NCI-H2196 treated with DMSO at 0.1 percent for 48 hours (cell line): ENCODE results near the gene CDHR4.
"Not testable (repeated sequence)": the region's sequence is repeated elsewhere in the genome, so short reads cannot be mapped to it uniquely, and the experiment has no call there.

ENCODE experiments used
- DNase-seq: peaks from one replicate; lab custom pipeline; 2025; ENCODE audit not compliant: unreplicated experiment; lab: John Stamatoyannopoulos, UW

Gene CDHR4

DNA sequence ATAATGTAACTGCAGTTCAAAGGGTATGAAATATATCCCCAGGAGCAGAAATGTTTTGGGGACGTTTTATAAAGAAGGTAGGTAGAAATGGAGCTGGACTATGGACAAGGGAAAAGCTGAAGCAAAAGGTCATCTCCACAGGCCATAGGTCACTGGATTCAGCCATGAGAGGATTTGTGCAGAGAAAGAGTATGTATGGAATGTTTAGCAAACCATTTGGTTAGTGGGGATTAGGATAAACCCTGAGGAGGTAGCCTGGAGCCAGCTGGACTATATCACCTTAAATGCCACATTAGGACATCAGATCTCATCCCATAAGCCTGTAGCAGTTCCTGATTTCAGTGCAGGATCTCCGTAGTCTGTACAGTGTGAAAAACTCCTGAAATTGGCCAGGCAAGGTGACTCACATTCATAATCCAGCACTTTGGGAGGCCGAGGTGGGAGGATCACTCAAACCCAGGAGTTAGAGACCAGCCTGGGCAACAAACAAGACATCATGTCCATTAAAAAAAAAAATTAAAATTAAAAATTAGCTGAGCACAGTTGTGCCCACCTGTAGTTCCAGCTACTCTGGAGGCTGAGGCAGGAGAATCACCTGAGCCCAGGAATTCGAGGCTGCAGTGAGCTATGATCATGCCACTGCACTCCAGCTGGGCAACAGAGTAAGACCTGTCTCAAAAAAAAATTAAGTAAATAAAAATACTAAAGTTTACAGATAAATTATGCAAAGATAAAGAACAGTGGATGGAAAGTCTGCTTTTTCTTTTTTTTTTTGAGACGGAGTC lies 18.1 kb downstream of the CDHR4 start:
- no peak for DNase-seq

DNA sequence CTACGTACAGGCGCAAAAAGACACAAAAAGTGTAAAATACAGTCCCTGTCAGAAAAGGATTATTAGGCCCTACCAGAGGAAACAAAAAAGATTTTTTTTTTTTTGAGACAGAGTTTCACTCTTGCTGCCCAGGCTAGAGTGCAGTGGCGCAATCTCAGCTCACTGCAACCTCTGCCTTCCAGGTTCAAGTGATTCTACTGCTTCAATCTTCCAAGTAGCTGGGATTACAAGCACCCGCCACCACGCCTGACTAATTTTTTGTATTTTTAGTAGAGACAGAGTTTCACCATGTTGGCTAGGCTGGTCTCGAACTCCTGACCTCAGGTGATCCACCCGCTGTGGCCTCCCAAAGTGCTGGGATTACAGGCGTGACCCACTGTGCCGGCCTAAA lies 18.7 kb downstream of the CDHR4 start:
- DNase-seq, result not testable (repeated sequence)

DNA sequence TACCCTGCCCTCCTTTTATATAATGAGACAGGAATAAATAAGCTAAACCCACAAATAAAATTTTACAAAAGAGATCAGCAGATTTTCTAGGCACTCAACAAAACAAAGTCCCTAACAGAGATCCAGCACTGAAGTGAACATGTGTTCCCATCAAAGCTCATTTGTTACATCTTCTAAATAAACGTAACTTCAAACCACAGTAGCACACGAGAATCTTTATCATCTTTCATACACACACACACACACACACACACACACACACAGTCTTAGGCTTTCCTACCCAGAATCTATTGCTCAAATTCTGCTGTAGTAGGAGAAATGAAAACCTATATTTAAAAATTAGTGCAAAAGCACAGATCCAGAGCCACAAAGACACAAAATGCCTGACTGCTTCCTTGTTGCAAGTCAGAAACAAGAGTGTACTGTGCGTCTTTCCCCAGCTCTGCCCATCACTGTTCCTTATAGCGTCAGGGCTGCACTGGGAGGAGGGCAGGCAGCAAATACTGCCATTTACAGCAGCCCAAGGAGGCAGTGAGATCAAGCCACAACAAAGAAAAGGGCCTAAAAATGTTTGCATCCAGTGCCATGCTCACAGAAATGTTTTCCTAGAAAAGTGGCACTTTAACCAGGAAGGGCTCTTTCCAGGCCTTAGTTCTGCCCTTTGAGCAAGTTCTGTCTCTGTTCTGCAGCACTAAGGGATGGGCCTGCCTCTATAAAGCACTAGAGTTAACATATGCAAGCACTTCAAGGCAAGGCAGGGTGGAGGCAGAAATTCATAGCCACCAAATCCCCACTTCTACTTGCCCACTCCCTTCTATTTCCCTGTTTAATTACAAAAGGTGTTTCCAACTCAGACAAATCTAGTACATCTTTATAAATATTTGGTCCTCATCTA lies 19.3 kb downstream of the CDHR4 start:
- no peak for DNase-seq

DNA sequence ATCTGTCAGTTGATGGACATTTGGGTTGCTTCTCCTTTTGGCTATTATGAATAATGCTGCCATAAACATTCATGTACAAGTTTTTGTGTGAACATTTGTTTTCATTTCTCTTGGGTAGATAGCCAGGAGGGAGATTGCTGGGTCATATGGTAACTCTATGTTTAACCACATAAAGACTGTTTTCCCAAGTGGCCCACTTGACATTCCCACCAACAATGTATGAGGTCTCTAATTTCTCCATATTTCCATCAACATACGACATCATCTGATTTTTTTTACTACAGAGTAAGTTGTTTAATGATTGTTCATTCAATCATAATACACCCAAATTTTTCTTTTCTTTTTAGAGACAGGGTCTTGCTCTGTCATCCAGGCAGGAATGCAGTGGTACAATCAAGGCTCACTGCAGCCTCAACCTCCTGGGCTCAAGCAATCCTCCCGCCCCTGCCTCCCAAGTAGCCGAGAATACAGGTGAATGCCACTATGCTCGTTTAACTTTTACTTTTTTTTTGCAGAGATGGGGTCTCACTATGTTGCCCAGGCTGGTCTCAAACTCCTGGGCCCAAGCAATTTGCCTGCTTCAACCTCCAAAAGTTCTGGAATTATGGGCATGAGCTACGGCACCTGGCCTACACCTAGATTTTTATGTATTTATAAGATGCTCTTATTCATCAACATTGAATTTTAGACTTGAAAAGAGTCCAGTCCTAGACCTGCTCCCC lies 20.2 kb downstream of the CDHR4 start:
- DNase-seq, result no peak

DNA sequence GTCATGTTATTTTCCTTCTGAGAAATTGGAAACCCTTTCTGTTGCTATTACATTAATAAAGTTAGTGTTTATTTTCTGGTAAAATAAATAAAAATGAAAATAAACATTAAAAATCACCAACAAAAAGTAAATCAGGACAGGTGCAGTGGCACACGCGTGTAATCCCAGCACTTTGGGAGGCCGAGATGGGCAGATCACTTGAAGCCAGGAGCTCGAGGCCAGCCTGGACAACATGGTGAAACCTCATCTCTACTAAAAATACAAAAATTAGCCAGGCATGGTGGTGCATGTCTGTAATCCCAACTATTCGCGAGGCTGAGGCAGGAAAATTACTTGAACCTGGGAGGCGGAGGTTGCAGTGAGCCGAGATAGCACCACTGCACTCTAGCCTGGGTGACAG lies 23.6 kb downstream of the CDHR4 start:
- not testable (repeated sequence) for DNase-seq

DNA sequence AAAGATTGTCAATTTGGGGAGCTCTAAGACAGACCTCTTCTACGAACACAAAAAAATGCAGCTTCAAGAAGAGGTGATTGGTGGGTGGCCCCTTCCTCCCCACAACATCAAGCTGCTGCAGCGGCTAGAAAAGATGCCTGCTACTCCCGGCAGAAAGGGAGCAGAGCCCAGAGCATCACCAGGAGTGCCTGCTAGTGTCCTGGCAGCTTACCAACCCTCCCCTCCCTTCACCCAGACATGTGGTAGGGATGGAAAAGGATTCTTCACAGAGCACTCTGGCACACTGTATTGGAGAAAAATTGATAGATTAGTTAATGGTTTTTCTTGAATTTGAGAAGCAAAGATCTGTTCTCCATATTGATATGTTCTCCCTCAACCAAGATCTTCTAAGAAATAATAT lies 24.1 kb downstream of the CDHR4 start:
- no peak for DNase-seq

DNA sequence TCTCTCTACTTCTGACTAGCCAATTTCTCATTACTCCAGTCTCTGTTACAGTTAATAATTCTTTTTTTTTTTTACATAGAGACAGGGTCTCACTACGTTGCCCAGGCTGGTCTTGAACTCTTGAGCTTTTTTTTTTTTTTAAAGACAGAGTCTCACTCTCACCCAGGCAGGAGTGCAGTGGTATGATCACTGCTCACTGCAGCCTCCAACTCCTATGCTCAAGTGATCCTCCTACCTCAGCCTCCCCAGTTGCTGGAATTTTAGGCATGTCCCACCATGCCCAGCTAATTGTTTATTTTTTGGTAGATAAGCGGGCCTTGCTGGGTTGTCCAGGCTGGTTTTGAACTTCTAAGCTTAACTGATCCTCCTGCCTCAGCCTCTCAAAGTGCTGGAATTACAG lies 27.0 kb downstream of the CDHR4 start:
- DNase-seq, result no peak

DNA sequence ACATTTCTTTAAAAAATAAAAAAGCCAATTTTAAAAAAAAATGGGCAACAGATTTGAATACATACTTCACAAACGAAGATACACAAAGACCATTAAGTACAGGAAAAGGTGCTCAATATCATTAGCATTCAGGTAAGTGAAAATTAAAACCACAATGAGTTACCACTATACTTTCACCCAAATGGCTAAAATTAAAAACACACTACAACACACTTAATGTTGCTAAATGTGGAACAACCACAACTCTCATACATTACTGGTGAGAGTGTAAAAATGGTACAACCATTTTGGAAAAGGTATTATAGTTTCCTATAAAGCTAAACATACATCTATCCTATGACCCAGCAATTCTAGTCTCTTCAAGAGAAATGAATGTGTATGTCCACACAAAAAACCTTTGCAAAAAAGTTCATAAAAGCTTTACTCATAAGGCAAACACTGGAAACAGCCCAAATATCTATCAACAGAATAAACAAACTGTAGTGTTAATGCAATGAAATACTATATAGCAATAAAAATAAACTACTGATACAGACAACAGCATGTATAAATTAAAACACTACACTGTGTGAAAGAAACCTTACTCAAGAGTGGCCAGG lies 28.2 kb downstream of the CDHR4 start:
- DNase-seq, result no peak

DNA sequence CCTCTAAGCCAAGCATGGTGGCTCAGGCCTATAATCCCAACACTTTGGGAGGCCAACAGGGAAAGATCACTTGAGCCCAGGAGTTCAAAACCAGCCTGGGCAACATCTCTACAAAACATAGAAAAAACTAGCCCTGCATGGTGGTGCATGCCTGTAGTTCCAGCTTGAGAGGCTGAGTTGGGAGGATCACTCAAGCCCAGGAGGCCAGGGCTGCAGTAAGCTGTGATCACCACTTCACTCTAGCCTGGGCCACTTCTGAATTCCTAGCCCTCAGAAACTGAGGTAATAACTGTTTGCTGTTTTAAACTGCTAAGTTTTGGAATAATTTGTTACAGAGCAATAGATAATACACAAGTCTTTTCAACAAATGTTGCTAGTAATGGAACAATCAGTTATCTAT lies 29.7 kb downstream of the CDHR4 start:
- DNase-seq, result no peak

DNA sequence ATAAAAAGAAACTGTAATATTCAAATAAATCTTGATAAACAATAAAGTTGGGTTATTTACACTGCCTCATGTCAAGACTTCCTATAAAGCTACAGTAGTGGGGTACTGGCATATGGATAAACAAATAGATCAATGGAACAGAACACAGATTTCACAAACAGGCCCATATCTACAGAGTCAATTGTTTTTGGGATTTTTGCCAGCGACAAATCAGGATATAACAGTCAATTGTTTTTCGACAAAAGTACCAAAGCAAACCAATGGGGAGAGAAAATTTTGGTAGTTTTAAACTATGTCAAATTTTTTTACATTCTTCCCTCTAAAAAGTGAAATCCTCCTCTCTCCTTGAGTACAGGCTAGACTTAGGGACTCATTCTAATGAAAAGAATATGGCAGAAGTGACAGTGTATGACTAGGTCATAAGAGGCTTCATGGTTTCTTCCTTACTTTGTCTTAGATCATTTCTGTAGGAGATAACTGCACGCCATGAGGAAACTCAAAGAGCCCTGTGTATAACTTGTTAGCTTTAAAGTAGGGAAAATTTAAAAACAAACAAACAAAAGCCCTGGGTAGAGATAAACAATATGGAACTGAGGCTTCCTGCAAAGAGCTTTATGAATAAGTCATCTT lies 30.3 kb downstream of the CDHR4 start:
- DNase-seq, result no peak

DNA sequence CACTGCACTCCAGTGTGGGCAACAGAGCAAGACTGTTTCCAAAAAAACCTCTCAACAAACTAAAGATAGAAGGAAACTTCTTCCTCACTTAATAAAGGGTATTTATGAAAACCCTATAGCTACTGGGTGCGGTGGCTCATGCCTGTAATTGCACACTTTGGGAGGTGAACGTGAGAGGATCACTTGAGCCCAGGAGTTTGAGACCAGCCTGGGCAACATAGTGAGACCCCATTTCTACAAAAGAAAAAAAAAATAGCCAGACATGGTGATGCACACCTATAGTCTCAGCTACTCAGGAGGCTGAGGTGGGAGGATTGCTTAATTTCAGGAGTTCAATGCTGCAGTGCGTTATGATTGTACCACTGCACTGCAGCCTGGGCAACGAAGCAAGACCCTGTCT lies 35.7 kb downstream of the CDHR4 start:
- no peak for DNase-seq

DNA sequence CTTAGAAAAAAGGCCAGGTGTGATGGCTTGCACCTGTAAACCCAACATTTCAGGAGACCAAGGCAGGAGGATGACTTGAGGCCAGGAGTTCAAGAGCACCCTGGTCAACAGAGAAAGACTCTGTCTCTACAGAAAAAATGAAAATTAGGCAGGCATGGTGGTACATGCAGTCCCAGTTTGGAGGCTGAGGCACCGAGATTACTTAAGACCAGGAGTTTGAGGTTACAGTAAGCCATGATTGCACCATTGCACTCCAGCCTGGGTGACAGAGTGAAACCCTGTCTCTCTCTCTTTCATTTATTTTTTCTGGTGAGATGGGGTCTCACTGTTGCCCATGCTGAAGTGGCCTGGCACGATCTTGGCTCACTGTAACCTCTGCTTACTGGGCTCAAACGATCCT lies 38.0 kb downstream of the CDHR4 start:
- no peak for DNase-seq

DNA sequence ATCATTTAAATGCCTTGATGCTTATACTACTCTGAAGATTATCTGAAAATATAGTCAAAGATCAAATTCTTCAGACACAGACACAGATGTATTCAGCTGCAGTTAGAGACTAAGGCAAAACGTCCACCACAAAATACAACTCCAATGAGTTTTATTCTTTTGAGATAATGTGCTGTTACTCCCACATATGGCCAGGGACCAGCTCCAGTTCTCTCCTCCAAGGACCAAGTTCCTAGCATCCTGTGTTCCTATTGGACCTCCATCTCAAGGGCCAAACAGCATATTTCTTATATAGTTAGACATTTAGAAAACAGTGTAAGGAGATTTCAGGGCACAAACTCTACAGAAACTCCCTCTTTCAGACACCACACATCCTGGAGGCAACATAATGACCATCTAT lies 40.4 kb downstream of the CDHR4 start:
- no peak for DNase-seq

DNA sequence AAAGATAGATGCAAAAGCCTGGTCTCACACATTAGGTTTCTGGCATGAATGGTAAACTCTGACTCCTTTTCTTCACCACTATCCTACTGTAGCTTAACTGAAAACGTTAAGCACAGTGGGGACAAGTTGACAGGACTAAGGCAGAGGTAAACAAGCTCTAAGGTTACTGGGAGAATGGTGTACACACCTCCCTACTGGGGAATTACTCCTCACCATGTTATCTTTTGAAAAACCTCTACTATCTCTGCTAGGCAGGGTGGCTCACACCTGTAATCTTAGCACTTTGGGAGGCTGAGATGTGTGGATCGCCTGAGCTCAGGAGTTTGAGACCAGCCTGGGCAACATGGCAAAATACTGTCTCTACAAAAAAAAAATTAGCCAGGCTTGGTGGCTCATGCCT lies 42.5 kb downstream of the CDHR4 start:
- DNase-seq, result no peak

DNA sequence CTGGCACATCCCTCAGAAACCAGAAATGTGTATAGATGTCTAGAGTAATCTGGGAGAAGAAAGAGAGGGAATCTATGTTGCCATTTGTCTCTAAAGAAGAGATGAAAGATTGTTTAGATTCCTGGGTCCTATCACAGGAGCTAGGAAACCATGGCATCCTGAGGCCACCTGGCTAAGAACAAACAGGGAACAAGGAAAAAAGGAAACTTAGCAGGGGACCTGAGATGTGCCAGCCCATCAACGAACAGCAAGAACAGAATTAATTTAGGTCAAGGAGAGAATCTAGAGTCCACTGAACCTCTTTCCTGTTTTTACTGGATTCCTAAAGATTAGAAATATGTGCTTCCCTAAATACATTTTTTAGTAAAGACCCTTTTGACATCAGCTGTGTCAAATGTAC lies 43.6 kb downstream of the CDHR4 start:
- no peak for DNase-seq

DNA sequence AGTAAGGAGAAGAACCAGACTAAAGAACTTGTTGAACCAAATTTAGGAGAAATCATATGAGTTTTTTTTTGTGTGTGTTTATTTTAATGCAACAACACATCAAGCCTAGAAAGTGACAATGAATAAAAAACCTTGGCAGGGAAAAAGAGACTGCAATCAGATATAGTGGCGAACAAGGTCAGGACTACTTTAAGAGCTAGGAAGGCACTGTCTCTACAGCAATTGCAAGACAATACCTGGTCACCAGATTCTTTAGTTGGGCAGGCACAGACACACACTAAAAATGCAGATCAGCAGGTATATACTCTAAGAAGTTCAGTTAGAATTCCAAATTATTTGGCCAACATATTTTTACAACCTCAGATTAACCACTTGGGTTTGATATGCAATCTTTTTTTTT lies 45.1 kb downstream of the CDHR4 start:
- no peak for DNase-seq

DNA sequence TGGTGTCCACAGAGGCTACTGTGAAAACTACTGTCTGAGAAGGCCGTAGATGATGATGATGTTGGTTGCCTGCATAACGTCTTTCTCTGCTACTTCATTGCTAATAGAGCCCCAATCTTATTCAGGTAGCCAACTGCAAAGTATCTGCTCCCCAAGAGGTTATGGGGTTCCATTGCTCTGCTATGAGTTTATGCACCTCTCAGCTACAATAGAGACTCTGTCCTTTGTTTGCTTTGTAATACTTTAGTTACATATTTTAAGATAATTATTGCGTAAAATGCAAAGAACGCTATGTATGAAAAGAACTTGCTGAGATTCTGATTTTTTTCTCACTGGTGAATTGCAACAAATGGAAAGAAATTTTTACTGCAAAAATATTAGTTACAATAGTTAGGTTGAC lies 48.2 kb downstream of the CDHR4 start:
- no peak for DNase-seq

DNA sequence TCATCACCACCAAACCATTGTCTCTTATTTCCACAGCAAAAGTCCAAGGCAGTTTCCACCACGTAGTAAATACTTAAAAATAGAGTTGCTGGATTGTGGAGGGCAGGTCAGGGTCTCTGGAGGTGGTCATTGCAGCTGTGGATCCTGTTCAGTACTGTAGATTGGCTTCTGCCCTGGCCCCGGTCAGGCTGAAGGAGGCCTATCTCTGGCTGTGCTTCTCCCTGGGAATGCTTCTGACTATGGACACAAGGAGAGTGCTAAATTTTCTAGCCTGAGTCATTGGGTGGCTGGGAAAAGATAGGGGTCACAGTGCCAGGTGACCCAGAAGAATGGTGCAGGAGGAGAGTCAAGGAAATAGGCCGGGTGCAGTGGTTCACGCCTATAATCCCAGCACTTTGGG lies 49.6 kb downstream of the CDHR4 start:
- no peak for DNase-seq

DNA sequence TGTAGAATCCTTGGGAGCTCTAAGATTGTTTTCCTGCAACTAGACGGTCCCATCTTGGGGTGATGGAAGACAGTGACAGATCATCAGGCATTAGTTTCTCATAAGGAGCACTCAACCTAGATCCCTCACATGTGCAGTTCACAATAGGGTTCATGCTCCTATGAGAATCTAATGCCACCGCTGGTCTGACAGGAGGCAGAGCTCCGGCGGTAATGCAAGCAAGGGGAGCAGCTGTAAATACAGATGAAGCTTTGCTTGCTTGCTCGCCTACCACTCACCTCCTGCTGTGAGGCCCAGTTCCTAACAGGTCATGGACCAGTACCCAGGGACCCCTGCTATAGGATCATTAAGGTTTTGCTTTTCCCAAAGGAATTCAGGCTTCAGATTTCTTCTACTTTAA lies 50.8 kb downstream of the CDHR4 start:
- DNase-seq, result not testable (repeated sequence)

DNA sequence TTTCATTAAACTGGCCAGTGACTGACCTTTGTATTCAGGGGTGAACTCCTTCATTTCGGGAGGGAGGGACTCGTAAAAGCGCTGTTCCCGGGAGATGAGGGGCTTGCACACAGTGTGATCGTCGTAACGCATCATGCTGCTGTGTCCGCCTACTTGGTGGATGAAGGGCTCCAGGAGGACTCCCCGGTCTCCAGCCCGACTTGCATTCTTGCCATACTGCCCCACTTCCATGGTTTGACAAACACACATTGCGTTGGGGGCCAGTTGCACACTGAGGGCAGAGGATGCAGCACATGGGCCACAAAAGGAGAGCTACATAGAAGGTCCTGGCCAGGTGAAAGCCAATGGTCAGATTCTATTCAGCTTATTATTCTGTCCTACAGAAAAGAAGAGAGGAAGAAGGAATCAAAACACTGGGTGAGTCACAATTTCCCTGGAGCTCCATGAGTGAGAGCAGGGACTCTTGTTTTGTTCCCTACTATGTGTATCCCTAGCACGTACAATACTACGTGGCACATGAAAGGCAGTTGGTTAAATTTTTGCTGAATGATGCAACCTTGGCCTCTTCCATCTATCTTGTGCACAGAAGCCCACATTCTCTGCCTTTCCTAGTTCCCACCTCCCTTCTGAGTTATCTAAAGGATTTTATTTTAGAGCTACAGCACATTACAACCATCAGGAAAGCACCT lies 51.7 kb downstream of the CDHR4 start:
- no peak for DNase-seq
